ENCODE results near the gene CXorf58. TPM values are rescaled to one million over a fixed set of nuclear protein-coding genes. Genes with fewer than 3 reads are reported as not detected.

CXorf58 gene
- total and polyA plus RNA-seq, 9 of the 15 experiments (the other 6 are each of a cell fraction or from before 2014, with no cell fraction given), result 0.10 to 0.27 (median 0.16) TPM; not detected in 3

- TF ChIP-seq ZNF318 (IDR thresholded peaks at IDR 0.05; ENCODE audit: borderline replicate concordance in 1 of 2, low read depth in 1 of 2) (no peak), ZNF41 (CRISPR knock-in tag; conservative IDR thresholded peaks at IDR 0.05) (no peak), CUX1 (CRISPR knock-in tag; IDR thresholded peaks at IDR 0.05) (peak; percentile 55; the same call in 1 of the 2 replicates), TEAD2 (tag; IDR thresholded peaks at IDR 0.05) (no peak), ETV1 (tag; conservative IDR thresholded peaks at IDR 0.05; ENCODE audit: low read depth) (peak; percentile 65), SMARCE1 (IDR thresholded peaks at IDR 0.05) (peak; percentile 51; the same call in 1 of the 2 replicates), TCF7 (IDR thresholded peaks at IDR 0.05; ENCODE audit: borderline replicate concordance) (no peak), POLR2AphosphoS2 (IDR thresholded peaks at IDR 0.05; ENCODE audit: low read length) (no peak), TRIM25 (IDR thresholded peaks at IDR 0.05; ENCODE audit: borderline replicate concordance) (no peak)
These were observed 45.4 kb downstream of the CXorf58 start (continued) for GRCh38 chrX:23952984-23953907.
